NB4 (cell line): ENCODE measurements around the gene ACOXL.

Source experiments
- DNase-seq: peaks from one replicate; pipeline ENCODE4 v3.0.0; 2010; ENCODE audit warnings: low read depth
- H3K4me3 ChIP-seq: one replicate; pipeline ENCODE4 v1.5.1; 2011; ENCODE audit warnings: mild to moderate bottlenecking, low read depth, low read length, moderate library complexity
- CTCF ChIP-seq: IDR thresholded peaks from one replicate; pipeline ENCODE4 v1.5.1; 2012; ENCODE audit warnings: low read depth, low read length
- MAX ChIP-seq: IDR thresholded peaks from 2 replicates; pipeline ENCODE4 v1.6.1; 2011; ENCODE audit warnings: low read depth, low read length
- MYC ChIP-seq: IDR thresholded peaks from 2 replicates; pipeline ENCODE4 v1.6.1; 2011; ENCODE audit warnings: low read depth, low read length
- POLR2A ChIP-seq: IDR thresholded peaks from 2 replicates; pipeline ENCODE4 v1.6.1; 2011; ENCODE audit warnings: mild to moderate bottlenecking; ENCODE audit not compliant: insufficient read length; ENCODE audit errors: extremely low read depth

ACOXL gene

GRCh38 chr2:111123751-111124150 is 391.4 kb downstream of the ACOXL start:
- no peak for TF ChIP-seq MYC
- no peak for TF ChIP-seq POLR2A
- no peak for TF ChIP-seq CTCF
- no peak for TF ChIP-seq MAX
- peak overlapping the region; percentile 81 for H3K4me3 ChIP-seq
- DNase-seq: no peak

- TF ChIP-seq MAX (no peak), CTCF (no peak), POLR2A (no peak), MYC (no peak)
- no peak overlapping the region for H3K4me3 ChIP-seq
- DNase-seq: no peak
Measured at GRCh38 chr2:111126581-111126980, 394.2 kb downstream of the ACOXL start.

- H3K4me3 ChIP-seq: no peak overlapping the region
- TF ChIP-seq POLR2A (no peak), CTCF (no peak)
- DNase-seq: no peak
Measured at GRCh38 chr2:111127351-111127750, 395.0 kb downstream of the ACOXL start.

GRCh38 chr2:111128096-111128495 is 395.7 kb downstream of the ACOXL start:
- no peak for TF ChIP-seq MYC
- TF ChIP-seq POLR2A: no peak
- TF ChIP-seq MAX: no peak
- no peak for DNase-seq
- no peak overlapping the region for H3K4me3 ChIP-seq

GRCh38 chr2:111133603-111134002 is 401.2 kb downstream of the ACOXL start:
- TF ChIP-seq MAX (no peak), POLR2A (no peak)
- no peak overlapping the region for H3K4me3 ChIP-seq
- DNase-seq: no peak

GRCh38 chr2:111134055-111134454 is 401.7 kb downstream of the ACOXL start:
- no peak overlapping the region for H3K4me3 ChIP-seq
- no peak for TF ChIP-seq POLR2A
- DNase-seq: no peak

- no peak for DNase-seq
- H3K4me3 ChIP-seq: no peak overlapping the region
- no peak for TF ChIP-seq POLR2A
- TF ChIP-seq MYC: no peak
Measured at GRCh38 chr2:111135237-111135909, 403.0 kb downstream of the ACOXL start.

- no peak overlapping the region for H3K4me3 ChIP-seq
- no peak for TF ChIP-seq MAX
- TF ChIP-seq MYC: no peak
- TF ChIP-seq POLR2A: no peak
- no peak for TF ChIP-seq CTCF
- DNase-seq: peak; percentile 24
Measured at GRCh38 chr2:111135910-111136297, 403.5 kb downstream of the ACOXL start.
